Fibroblast of pulmonary artery (primary cell): Measurements from ENCODE around the gene C14orf93.
A peak's percentile ranks its signal among the peaks of the same experiment; 100 is the strongest.

Source experiments
- DNase-seq: peaks from one replicate; pipeline ENCODE4 v3.0.0-alpha.2; 2010; ENCODE audit warnings: low read depth
- H3K4me3 ChIP-seq: replicated peaks from 2 replicates; pipeline ENCODE4 v1.5.1; 2011; ENCODE audit warnings: low read depth, mild to moderate bottlenecking, control low read depth, low read length, moderate library complexity
- TF ChIP-seq, protein P1 (sequence below): IDR thresholded peaks from 2 replicates; pipeline ENCODE4 v1.5.1; 2011; ENCODE audit warnings: mild to moderate bottlenecking, control low read depth, low read length, inconsistent platforms; ENCODE audit errors: missing control alignments

Gene C14orf93

DNA sequence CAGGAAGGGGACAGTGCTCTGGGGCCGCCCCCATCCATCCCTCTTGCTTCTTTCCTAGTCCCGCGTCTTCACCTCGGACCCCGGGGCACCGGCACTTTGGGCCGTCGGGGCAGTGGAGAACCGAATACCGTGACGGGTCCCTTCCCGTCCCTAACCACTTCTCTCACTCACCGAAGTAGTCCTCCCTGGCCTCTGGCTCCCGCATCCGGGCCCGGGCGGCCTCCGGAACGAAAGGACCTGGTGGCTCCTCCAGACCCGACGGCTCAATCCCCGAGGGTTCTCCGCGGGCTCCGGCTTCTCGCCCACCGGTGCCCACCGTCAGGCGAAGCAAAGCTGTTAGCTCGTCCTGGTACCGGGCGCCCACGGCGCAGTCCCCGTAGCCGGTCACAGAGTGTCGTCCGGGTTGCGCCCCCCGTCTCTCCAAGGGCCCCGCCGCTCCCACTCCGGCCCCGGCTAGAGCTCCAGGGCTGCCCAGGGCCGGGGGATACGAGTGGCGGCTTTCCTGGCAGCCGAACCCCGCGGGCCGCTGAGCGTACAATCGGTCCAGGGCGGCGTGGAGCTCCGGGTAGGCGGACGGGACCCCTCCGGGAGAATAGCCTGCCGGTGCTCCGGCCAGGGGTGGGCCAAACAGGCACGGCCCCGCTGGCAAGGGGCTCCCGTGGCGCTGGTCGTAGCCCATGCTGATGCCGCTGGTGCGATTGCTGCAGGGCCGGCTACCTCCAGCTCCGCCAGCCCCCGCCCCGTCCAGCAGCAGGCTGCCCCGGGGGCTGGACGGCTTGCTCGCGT lies 28.7 kb downstream of the C14orf93 start:
- TF ChIP-seq, protein P1, sequence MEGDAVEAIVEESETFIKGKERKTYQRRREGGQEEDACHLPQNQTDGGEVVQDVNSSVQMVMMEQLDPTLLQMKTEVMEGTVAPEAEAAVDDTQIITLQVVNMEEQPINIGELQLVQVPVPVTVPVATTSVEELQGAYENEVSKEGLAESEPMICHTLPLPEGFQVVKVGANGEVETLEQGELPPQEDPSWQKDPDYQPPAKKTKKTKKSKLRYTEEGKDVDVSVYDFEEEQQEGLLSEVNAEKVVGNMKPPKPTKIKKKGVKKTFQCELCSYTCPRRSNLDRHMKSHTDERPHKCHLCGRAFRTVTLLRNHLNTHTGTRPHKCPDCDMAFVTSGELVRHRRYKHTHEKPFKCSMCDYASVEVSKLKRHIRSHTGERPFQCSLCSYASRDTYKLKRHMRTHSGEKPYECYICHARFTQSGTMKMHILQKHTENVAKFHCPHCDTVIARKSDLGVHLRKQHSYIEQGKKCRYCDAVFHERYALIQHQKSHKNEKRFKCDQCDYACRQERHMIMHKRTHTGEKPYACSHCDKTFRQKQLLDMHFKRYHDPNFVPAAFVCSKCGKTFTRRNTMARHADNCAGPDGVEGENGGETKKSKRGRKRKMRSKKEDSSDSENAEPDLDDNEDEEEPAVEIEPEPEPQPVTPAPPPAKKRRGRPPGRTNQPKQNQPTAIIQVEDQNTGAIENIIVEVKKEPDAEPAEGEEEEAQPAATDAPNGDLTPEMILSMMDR = no peak
- DNase-seq = no peak
- peak overlapping the region; percentile 81 for H3K4me3 ChIP-seq

DNA sequence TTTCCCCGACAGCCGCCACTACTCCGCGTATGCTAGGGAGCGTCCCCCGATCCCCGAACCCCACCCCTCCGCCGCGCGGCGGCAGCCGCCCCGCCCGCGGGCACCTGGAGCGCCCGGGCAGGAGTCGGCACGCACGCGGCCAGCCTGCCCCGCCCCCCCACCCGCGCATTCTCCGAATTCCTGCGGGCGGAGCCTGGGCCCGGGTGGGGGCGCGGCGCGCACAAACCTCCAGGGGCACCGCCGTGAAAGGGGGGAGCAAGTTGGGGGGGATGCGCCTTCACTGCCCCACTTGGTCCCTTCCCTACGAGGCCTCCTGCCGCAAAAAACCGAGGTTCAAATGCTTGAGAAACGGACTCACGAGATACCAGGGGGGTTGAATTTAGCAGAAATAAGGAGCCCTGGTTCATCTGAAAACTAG lies 29.3 kb downstream of the C14orf93 start:
- TF ChIP-seq, protein P1 = no peak
- peak; percentile 27 for DNase-seq
- peak overlapping the region; percentile 81 for H3K4me3 ChIP-seq

DNA sequence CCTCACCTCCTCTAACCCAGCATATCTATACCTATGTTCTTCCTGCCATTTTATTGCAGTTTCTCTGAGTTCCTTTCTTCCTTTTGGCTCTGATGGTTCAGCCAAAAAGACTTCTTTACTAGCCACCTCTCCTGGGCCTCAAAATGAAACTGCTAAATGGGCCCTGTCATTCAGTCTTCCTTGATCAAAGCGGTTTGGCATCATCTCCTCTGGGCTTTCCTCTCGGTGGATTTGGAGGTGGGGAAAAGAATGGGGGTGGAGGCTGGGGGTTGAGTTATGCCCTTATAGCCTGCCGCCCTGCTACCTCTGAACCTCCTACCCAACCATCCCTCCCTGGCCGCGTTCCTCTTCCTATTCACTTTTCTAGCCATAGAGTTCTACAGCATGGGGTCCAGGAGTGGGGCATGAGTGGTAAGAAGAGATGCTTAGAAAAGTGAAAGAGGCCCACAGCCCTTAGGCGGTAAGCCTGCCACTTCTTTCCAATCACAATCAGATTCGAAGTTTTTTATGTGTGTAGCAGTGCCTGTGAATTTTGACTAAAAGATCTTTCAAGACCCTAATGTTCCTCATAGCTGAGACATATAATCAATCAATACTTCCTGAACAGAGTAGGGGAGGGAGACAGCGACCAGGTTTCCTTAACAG lies 30.1 kb downstream of the C14orf93 start:
- no peak for DNase-seq
- TF ChIP-seq, protein P1 = no peak
- H3K4me3 ChIP-seq = peak overlapping the region; percentile 81

DNA sequence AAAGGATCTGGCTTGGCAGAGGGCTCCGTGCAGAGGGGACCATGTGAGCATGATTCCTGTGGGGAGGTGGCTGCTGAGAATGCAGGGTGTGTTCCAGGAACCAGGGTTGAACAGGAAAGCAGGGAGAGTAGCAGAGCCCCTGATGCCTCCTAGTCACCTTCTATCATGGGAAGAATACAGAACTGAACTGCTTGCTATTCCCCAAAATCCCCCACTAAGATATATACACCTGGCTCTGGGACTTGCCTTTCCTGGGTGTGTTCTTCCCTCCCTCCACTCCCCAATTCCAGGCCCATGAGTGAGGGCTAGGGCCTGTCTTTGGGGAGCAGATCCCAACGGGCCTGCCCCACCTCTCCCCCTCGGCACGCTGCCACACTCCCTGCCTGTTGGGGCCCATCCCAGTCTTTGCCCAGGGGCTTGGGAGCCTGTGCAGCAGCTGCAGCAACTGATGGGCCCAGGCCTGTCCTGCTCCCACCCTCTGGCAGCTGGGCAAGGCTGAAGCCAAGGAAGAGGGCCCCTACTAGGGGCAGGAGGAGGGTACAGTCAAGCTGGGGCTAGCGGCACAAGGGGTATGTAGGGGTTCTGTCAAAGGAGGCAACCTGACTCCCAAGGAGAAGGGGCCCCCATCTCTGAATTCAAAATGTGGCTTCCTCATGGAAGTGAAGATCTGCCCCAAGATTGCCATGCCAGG lies 30.8 kb downstream of the C14orf93 start:
- DNase-seq = no peak
- peak overlapping the region; percentile 81 for H3K4me3 ChIP-seq
- TF ChIP-seq, protein P1 = no peak

DNA sequence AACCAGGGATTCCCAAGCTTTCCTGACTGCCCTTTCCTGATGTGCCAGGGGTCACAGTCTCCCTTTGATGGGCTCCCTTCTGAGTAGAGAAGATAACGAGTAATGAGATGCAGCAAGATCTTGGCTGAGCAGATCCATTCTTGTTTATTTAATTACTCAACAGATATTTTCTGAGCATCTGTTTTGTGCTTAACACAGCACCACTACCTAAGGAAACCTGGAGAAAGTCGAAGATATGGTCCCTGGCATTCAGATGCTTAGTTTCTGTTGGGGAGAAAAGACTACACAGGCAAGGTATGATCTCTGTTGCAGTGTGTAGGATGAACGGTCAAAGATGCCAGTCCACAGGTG lies 31.5 kb downstream of the C14orf93 start:
- H3K4me3 ChIP-seq = no peak overlapping the region
- DNase-seq = no peak
- TF ChIP-seq, protein P1 = no peak

DNA sequence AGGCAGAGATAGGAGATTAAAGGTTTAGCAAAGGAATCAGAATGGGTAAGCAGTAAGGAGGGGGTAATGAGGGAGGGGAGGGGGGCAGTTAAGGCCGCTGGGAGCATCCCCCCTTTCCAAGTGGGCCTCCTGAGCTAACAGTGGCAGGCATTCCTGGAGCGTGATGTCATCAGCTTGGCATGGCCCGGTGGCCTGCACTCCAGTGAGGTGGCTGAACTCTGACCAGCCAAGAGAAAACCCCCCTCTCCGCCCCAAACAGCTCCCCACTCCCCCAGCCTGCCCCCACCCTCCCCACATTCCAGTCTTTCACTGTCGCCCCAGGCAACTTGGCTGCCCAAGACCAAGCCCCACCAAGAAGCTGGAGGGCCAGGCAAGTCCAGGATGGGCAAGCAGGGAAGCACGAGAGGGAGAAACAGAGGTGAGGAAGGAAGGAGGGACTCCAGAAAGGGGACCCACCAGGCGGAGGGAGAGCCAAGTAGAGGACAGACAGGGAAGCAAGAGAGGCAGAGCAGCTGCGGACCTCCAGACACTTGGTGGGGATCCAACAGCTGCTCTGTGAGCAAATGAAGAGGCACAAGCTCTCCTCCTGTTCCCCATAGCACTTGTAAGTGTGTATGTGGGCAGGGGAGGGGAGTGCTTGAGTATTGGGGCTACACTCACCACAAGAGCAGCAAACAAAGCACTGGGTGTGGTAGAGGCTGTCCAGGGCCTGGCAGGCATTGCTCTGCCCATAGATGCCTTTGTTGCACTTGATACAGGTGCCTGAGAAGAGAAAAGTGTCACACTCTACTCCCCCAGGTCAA lies 32.1 kb downstream of the C14orf93 start:
- peak; percentile 79 for DNase-seq
- no peak overlapping the region for H3K4me3 ChIP-seq
- TF ChIP-seq, protein P1 = no peak
